ENCODE data around the gene ATF4.

- TF ChIP-seq CTCF (IDR thresholded peaks at IDR 0.05) = no peak
- no peak for TF ChIP-seq POLR2AphosphoS5 (IDR thresholded peaks at IDR 0.05)
Measured at GRCh38 chr22:39481054-39481453, 39.3 kb upstream of the ATF4 start.

All from breast epithelium (tissue), 3 donors.